Liver (tissue), 9 donors: ENCODE results near the gene ZFP62. TPM values are rescaled to one million over a fixed set of nuclear protein-coding genes. Genes with fewer than 3 reads are reported as not detected.
A peak's percentile ranks its signal among the peaks of the same experiment; 100 is the strongest.
"Not testable (repeated sequence)": the region's sequence is repeated elsewhere in the genome, so short reads cannot be mapped to it uniquely, and the experiment has no call there.

Experiments
- DNase-seq: peaks from one replicate; pipeline ENCODE4 v3.0.0-alpha.2; 2017; ENCODE audit warnings: low spot score
- H3K27ac ChIP-seq, 2 donors: one replicate each; pipeline ENCODE4 v1.7.0; 2013; ENCODE audit warnings: inconsistent platforms in 2 of 2, low read length in 2 of 2, control low read depth in 1 of 2, low read depth in 1 of 2, mild to moderate bottlenecking in 1 of 2
- H3K27me3 ChIP-seq, 4 donors: one replicate each; pipeline versions ENCODE4 v1.6.1 to v1.7.0; 2013; ENCODE audit warnings: low read length in 3 of 4, inconsistent platforms in 1 of 4, mild to moderate bottlenecking in 1 of 4, moderate library complexity in 1 of 4; ENCODE audit not compliant: control insufficient read depth in 4 of 4, insufficient read depth in 4 of 4
- H3K36me3 ChIP-seq, 4 donors: one replicate each; pipeline versions ENCODE4 v1.6.1 to v1.7.0; 2013; ENCODE audit warnings: low read length in 3 of 4, mild to moderate bottlenecking in 3 of 4, low read depth in 1 of 4, moderate library complexity in 1 of 4; ENCODE audit not compliant: control insufficient read depth in 4 of 4, insufficient read depth in 3 of 4
- H3K4me1 ChIP-seq, 4 donors: one replicate each; pipeline versions ENCODE4 v1.6.1 to v1.7.0; 2013; ENCODE audit warnings: low read length in 3 of 4, mild to moderate bottlenecking in 3 of 4, moderate library complexity in 1 of 4; ENCODE audit not compliant: control insufficient read depth in 4 of 4, insufficient read depth in 4 of 4
- H3K4me3 ChIP-seq, 3 donors: one replicate each; pipeline versions ENCODE4 v1.6.1 to v1.7.0; 2013; ENCODE audit warnings: low read length in 3 of 3, control low read depth in 1 of 3, low read depth in 1 of 3, mild to moderate bottlenecking in 1 of 3
- H3K9ac ChIP-seq, 2 donors: one replicate each; pipeline ENCODE4 v1.7.0; 2013; ENCODE audit warnings: low read length in 2 of 2, mild to moderate bottlenecking in 2 of 2, moderate library complexity in 2 of 2, control low read depth in 1 of 2, low read depth in 1 of 2
- H3K9me3 ChIP-seq, 4 donors: one replicate each; pipeline versions ENCODE4 v1.6.1 to v1.7.0; 2013; ENCODE audit warnings: low read length in 3 of 4; ENCODE audit not compliant: control insufficient read depth in 4 of 4
- CTCF ChIP-seq: fragments of 150-350 bp; IDR thresholded peaks from 2 replicates; pipeline ENCODE4 v1.5.1; 2017; ENCODE audit warnings: improper control_type of control experiment, low read depth, low read length; ENCODE audit not compliant: missing input control
- FOXA2 ChIP-seq: IDR thresholded peaks from 2 replicates; pipeline ENCODE4 v1.6.1; 2016; ENCODE audit warnings: antibody characterized with exemption
- GABPA ChIP-seq, 2 donors: IDR thresholded peaks in 1 of 2; conservative IDR thresholded peaks in 1 of 2; 2 replicates each; pipeline ENCODE4 v1.6.1; 2016; ENCODE audit warnings: antibody characterized with exemption in 2 of 2, mild to moderate bottlenecking in 1 of 2, moderate library complexity in 1 of 2
- HNF4A ChIP-seq, 2 donors: conservative IDR thresholded peaks; 2 replicates each; pipeline ENCODE4 v1.6.1; 2016; ENCODE audit warnings: antibody characterized with exemption in 2 of 2, mild to moderate bottlenecking in 2 of 2
- HNF4G ChIP-seq: IDR thresholded peaks from 2 replicates; pipeline ENCODE4 v1.6.1; 2016; ENCODE audit warnings: antibody characterized with exemption
- NR2F2 ChIP-seq: IDR thresholded peaks from 2 replicates; pipeline ENCODE4 v1.6.1; 2016; ENCODE audit warnings: antibody characterized with exemption
- RAD21 ChIP-seq, 2 donors: IDR thresholded peaks; 2 replicates each; pipeline ENCODE4 v1.6.1; 2016; ENCODE audit warnings: antibody characterized with exemption in 2 of 2, mild to moderate bottlenecking in 2 of 2
- REST ChIP-seq: IDR thresholded peaks from 2 replicates; pipeline ENCODE4 v1.6.1; 2016; ENCODE audit warnings: antibody characterized with exemption, mild to moderate bottlenecking
- RXRA ChIP-seq, 2 donors: IDR thresholded peaks; 2 replicates each; pipeline ENCODE4 v1.6.1; 2017 to 2018; ENCODE audit warnings: antibody characterized with exemption in 2 of 2, mild to moderate bottlenecking in 1 of 2
- SP1 ChIP-seq: IDR thresholded peaks from 2 replicates; pipeline ENCODE4 v1.6.1; 2018; ENCODE audit warnings: antibody characterized with exemption, mild to moderate bottlenecking
- YY1 ChIP-seq: IDR thresholded peaks from 2 replicates; pipeline ENCODE4 v1.6.1; 2016; ENCODE audit warnings: antibody characterized with exemption, mild to moderate bottlenecking
- WGBS: extraction: QIAGEN DNeasy Blood & Tissue Kit; methylation state at CpG from one replicate; pipeline ENCODE4 v1.1.7; 2013; 5-methylcytosine and 5-hydroxymethylcytosine counted together
- polyA plus RNA-seq, 2 donors: library from polyadenylated mRNA; stranded (reverse) in 1 of 2; unstranded in 1 of 2; fragments of 200-250 nt in 1 of 2; fragments of >200 nt in 1 of 2; fragmentation: Nextera tagmentation in 1 of 2; extraction: Ambion mirVana in 1 of 2; gene quantifications; one replicate each; pipeline versions ENCODE4 v1.2.1 to v1.2.3, GENCODE V29; 2013 to 2015
- total RNA-seq, 2 donors: library from RNA; depleted of rRNA; stranded (reverse); fragments of >200 nt; gene quantifications; one replicate each; pipeline ENCODE4 v1.2.3, GENCODE V29; 2014
- donor health status: healthy.
- donor health status: healthy.
- donor health status: healthy.
- donor health status: healthy.
- donor health status: healthy.

The ZFP62 gene
- total and polyA plus RNA-seq, 4 donors, result 3.4 to 8.8 (median 5.7) TPM

GRCh38 chr5:180829726-180830125 lies 31.4 kb downstream of the ZFP62 start:
- no peaks in the 10 kb centered on the region for H3K27me3 ChIP-seq
- peak overlapping the region in 2 of 3 donors; percentile 3 to 100 for H3K4me3 ChIP-seq
- peak overlapping the region; percentile 94 to 97 for H3K27ac ChIP-seq
- H3K9ac ChIP-seq, result no peak overlapping the region
- DNase-seq, result no peak
- H3K4me1 ChIP-seq, result peaks cover 3 to 31% (median 19%) of the 10 kb centered on the region in 4 donors
- H3K9me3 ChIP-seq, result peaks cover 0 to 3% (median 0%) of the 10 kb centered on the region in 4 donors
- TF ChIP-seq HNF4A (conservative IDR thresholded peaks at IDR 0.05) (no peak), NR2F2 (no peak), YY1 (no peak), RAD21 (IDR thresholded peaks at IDR 0.05) (no peak), REST (no peak), FOXA2 (no peak), GABPA (IDR thresholded peaks at IDR 0.05 in 1 of 2, conservative IDR thresholded peaks at IDR 0.05 in 1 of 2) (no peak), CTCF (no peak)
- 92% methylated on average over 5 of the region's 5 CpGs for WGBS
- H3K36me3 ChIP-seq, result peaks cover 0 to 6% (median 5%) of the 10 kb centered on the region in 4 donors

GRCh38 chr5:180828756-180829531 lies 32.1 kb downstream of the ZFP62 start:
- DNase-seq, H3K36me3 ChIP-seq, H3K4me3 ChIP-seq, H3K9ac ChIP-seq, H3K27me3 ChIP-seq, H3K9me3 ChIP-seq: not testable (repeated sequence)
- TF ChIP-seq HNF4G, result peak; percentile 74
- TF ChIP-seq SP1, result peak; percentile 71
- TF ChIP-seq RXRA (IDR thresholded peaks at IDR 0.05), result peak; percentile 71 to 77
- peak; percentile 86 to 92 for TF ChIP-seq HNF4A (conservative IDR thresholded peaks at IDR 0.05)
- peak; percentile 98 for TF ChIP-seq NR2F2
- 81% methylated on average over 13 of the region's 13 CpGs for WGBS
- Histone ChIP-seq H3K4me1 (peaks cover 3 to 31% (median 19%) of the 10 kb centered on the region in 4 donors), H3K27ac (peak overlapping the region in 1 of 2 donors; percentile 97)

GRCh38 chr5:180827374-180827773 lies 33.7 kb downstream of the ZFP62 start:
- H3K4me1 ChIP-seq, result peaks cover 1 to 25% (median 14%) of the 10 kb centered on the region in 4 donors
- 83% methylated on average over 7 of the region's 7 CpGs for WGBS
- H3K9me3 ChIP-seq, H3K36me3 ChIP-seq, H3K27ac ChIP-seq, H3K27me3 ChIP-seq, H3K9ac ChIP-seq, H3K4me3 ChIP-seq, DNase-seq: not testable (repeated sequence)
